Heart left ventricle (tissue), 13 donors: ENCODE data around the gene DMD.

ENCODE experiments used
- POLR2A ChIP-seq, 2 donors: fragments of 450-650 bp; IDR thresholded peaks; one replicate each; pipeline ENCODE4 v1.6.1; 2017; ENCODE audit warnings: antibody characterized with exemption in 2 of 2, mild to moderate bottlenecking in 2 of 2, moderate library complexity in 2 of 2
- TF ChIP-seq, protein P1 (sequence below), 12 donors: fragments of 200-600 bp; sonication (generic) in 4 of 12; IDR thresholded peaks; one replicate each; pipeline versions ENCODE4 v1.5.0 to v1.8.0; 2018 to 2022; ENCODE audit warnings: antibody characterized with exemption in 12 of 12, mild to moderate bottlenecking in 5 of 12
- donor health status: ischemic (EF 13 %, LVEDD 7.1; RV severe dilation, severe dysfunction).
- donor health status: DM: no; HTN: yes; CAD: no.
- donor health status: DM: no; HTN: no; CAD: no.
- donor health status: ischemic (EF 25% LVEDD 6.9; RV normal size, moderate dysfunction).
- donor health status: ischemic (EF 25% LVEDD 5.7; RV mildly dilated, moderate dysfunction).
- donor health status: ischemic (EF 35%, LVEDD 5.7; RV mildly dilated, moderate dysfunction).
- donor health status: nonischemic (EF 11% LVEDD 7.7; RV severe dilation, severe dysfunction).
- donor health status: DM: yes; HTN: yes; CAD: no.
- donor health status: PGD.
- donor health status: ischemic (EF 29% LVEDD 5.4; RV normal size, mild dysfunction).
- donor health status: nonischemic (EF 23%, LVEDD 6.1; RV moderate dilation, normal function).

DNA sequence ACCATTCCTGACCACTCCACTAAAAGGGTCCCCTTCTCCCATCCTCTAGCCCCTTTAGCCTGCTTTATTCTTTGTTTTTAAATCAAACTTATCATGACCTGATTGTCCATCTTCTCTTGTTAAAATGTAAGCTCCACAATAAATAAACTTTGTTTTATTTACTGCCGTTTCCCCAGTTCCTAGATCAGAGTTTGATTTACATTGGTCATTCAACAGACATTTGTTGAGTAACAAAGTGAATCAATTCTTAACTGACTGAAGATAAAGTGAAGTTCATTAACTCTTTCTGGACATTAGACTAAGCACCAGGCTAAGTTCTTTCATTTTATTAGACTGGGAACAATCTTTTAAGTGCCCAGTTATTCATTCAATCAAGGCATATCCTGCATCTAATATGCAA, 1876.4 kb downstream of the DMD start:
- no peak for TF ChIP-seq POLR2A (IDR thresholded peaks at IDR 0.05)
- TF ChIP-seq, protein P1, sequence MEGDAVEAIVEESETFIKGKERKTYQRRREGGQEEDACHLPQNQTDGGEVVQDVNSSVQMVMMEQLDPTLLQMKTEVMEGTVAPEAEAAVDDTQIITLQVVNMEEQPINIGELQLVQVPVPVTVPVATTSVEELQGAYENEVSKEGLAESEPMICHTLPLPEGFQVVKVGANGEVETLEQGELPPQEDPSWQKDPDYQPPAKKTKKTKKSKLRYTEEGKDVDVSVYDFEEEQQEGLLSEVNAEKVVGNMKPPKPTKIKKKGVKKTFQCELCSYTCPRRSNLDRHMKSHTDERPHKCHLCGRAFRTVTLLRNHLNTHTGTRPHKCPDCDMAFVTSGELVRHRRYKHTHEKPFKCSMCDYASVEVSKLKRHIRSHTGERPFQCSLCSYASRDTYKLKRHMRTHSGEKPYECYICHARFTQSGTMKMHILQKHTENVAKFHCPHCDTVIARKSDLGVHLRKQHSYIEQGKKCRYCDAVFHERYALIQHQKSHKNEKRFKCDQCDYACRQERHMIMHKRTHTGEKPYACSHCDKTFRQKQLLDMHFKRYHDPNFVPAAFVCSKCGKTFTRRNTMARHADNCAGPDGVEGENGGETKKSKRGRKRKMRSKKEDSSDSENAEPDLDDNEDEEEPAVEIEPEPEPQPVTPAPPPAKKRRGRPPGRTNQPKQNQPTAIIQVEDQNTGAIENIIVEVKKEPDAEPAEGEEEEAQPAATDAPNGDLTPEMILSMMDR (IDR thresholded peaks at IDR 0.05) = no peak
